HCT116 (cell line): ENCODE data around the gene KIF5A. TPM values are rescaled to one million over a fixed set of nuclear protein-coding genes. Genes with fewer than 3 reads are reported as not detected.

Experiments used
- ATAC-seq: fragments of 200-7000 bp; cut with Tn5 transposase; 2 replicates; pipeline ENCODE4 v1.9.1; 2020; ENCODE audit warnings: mild to moderate bottlenecking, moderate library complexity
- BruUV-seq: library from RNA; stranded (reverse); fragments of 400-500 nt; replicated peaks from 2 replicates; lab custom pipeline; 2021; lab: Mats Ljungman, UMichigan
- CTCF ChIA-PET: fragments of 300-600 bp; sonication (Branson Sonifier 250); formaldehyde crosslinking; loops from one replicate; lab custom pipeline; 2021; ENCODE audit warnings: antibody characterized with exemption; lab: Charles Lee
- POLR2A ChIA-PET: fragments of 300-600, 350-600 bp; sonication (Branson Sonifier 250); formaldehyde crosslinking; loops from one replicate; lab custom pipeline; 2021; ENCODE audit warnings: antibody characterized with exemption; lab: Charles Lee
- RAD21 ChIA-PET, 2 experiments: fragments of 300-600 bp; sonication (Branson Sonifier 250); formaldehyde crosslinking; loops; one replicate each; lab custom pipeline; 2023; ENCODE audit warnings: low total read pairs in 2 of 2; ENCODE audit not compliant: uncharacterized antibody in 2 of 2, unreplicated experiment in 2 of 2, low non-redundant PET in 1 of 2; lab: Charles Lee
- DNase-seq: peaks from one replicate; pipeline ENCODE4 v3.0.0-alpha.2; 2010; ENCODE audit warnings: low read depth, low spot score
- H2AFZ ChIP-seq: fragments of 200-600 bp; shearing (Covaris generic), sonication (generic); 2 replicates; pipeline ENCODE4 v1.6.1; 2017; ENCODE audit warnings: low read depth, mixed run types, mixed read lengths, antibody characterized with exemption, low read length; ENCODE audit not compliant: poor library complexity, severe bottlenecking
- H3K27ac ChIP-seq: 2 replicates; pipeline ENCODE4 v1.5.1; 2012; ENCODE audit warnings: low read depth, low read length
- H3K27me3 ChIP-seq: fragments of 200-600 bp; sonication (generic); 2 replicates; pipeline ENCODE4 v1.6.1; 2016; ENCODE audit warnings: mixed run types, low read length, mixed read lengths; ENCODE audit not compliant: insufficient read depth
- H3K36me3 ChIP-seq, 2 experiments: fragments of 200-500 bp in 1 of 2; fragments of 200-600 bp in 1 of 2; sonication (Bioruptor generic) in 1 of 2; sonication (generic) in 1 of 2; 2 replicates each; pipeline versions ENCODE4 v1.5.1 to v1.6.1; 2014 to 2016; ENCODE audit warnings: low read length in 2 of 2, inconsistent platforms in 1 of 2, mixed read lengths in 1 of 2, mixed run types in 1 of 2; ENCODE audit not compliant: insufficient read depth in 2 of 2, control insufficient read depth in 1 of 2
- H3K4me1 ChIP-seq, 2 experiments: fragments of 200-600 bp in 1 of 2; sonication (generic) in 1 of 2; 2 replicates each; pipeline versions ENCODE4 v1.5.1 to v1.6.1; 2012 to 2017; ENCODE audit warnings: low read length in 2 of 2, inconsistent platforms in 1 of 2, mild to moderate bottlenecking in 1 of 2, mixed read lengths in 1 of 2, mixed run types in 1 of 2, moderate library complexity in 1 of 2; ENCODE audit not compliant: insufficient read depth in 2 of 2, control insufficient read depth in 1 of 2
- H3K4me2 ChIP-seq: fragments of 200-600 bp; sonication (generic); 2 replicates; pipeline ENCODE4 v1.6.1; 2017; ENCODE audit warnings: mixed run types, low read length, mixed read lengths
- H3K4me3 ChIP-seq, 2 experiments: fragments of 200-600 bp in 1 of 2; sonication (generic) in 1 of 2; replicated peaks in 1 of 2; 2 replicates each; pipeline ENCODE4 v1.5.1; 2011 to 2016; ENCODE audit warnings: low read length in 2 of 2, control low read depth in 1 of 2, low read depth in 1 of 2, mild to moderate bottlenecking in 1 of 2, mixed read lengths in 1 of 2, mixed run types in 1 of 2
- H3K79me2 ChIP-seq: fragments of 200-600 bp; sonication (generic); 2 replicates; pipeline ENCODE4 v1.6.1; 2017; ENCODE audit warnings: mild to moderate bottlenecking, mixed run types, low read length, moderate library complexity, mixed read lengths; ENCODE audit not compliant: insufficient read depth
- H3K9ac ChIP-seq: fragments of 200-600 bp; sonication (generic); 2 replicates; pipeline ENCODE4 v1.6.1; 2016; ENCODE audit warnings: low read length, mixed read lengths
- H3K9me2 ChIP-seq: fragments of 200-600 bp; sonication (generic), shearing (Covaris generic); 2 replicates; pipeline ENCODE4 v1.6.1; 2017; ENCODE audit warnings: mixed run types, mild to moderate bottlenecking, moderate library complexity; ENCODE audit not compliant: insufficient read depth
- H3K9me3 ChIP-seq, 2 experiments: fragments of 200-500 bp in 1 of 2; fragments of 200-600 bp in 1 of 2; sonication (Bioruptor generic) in 1 of 2; sonication (generic) in 1 of 2; 2 replicates each; pipeline ENCODE4 v1.6.1; 2014 to 2017; ENCODE audit warnings: low read length in 2 of 2, mixed read lengths in 2 of 2, inconsistent platforms in 1 of 2, low read depth in 1 of 2, mild to moderate bottlenecking in 1 of 2, mixed run types in 1 of 2, moderate library complexity in 1 of 2; ENCODE audit not compliant: control insufficient read depth in 1 of 2, insufficient read depth in 1 of 2
- H4K20me1 ChIP-seq: fragments of 200-600 bp; sonication (generic), shearing (Covaris generic); 2 replicates; pipeline ENCODE4 v1.6.1; 2017; ENCODE audit warnings: mixed run types, mild to moderate bottlenecking, moderate library complexity; ENCODE audit not compliant: insufficient read depth
- CBX3 ChIP-seq: IDR thresholded peaks from 2 replicates; pipeline ENCODE4 v1.6.1; 2012; ENCODE audit warnings: low read depth
- CTCF ChIP-seq, 3 experiments: fragments of 200-600 bp in 1 of 3; sonication (generic) in 1 of 3; IDR thresholded peaks in 2 of 3; conservative IDR thresholded peaks in 1 of 3; 2 replicates each; pipeline ENCODE4 v1.5.1; 2012 to 2017; ENCODE audit warnings: low read depth in 2 of 3, low read length in 2 of 3, antibody characterized with exemption in 1 of 3, borderline replicate concordance in 1 of 3, control low read depth in 1 of 3, mild to moderate bottlenecking in 1 of 3, mixed read lengths in 1 of 3, mixed run types in 1 of 3, moderate library complexity in 1 of 3; ENCODE audit not compliant: insufficient read depth in 1 of 3
- EGR1 ChIP-seq: IDR thresholded peaks from 2 replicates; pipeline ENCODE4 v1.6.1; 2012; ENCODE audit warnings: low read depth
- ELF1 ChIP-seq: IDR thresholded peaks from 2 replicates; pipeline ENCODE4 v1.6.1; 2012; ENCODE audit warnings: low read depth, borderline replicate concordance
- FOSL1 ChIP-seq: IDR thresholded peaks from 2 replicates; pipeline ENCODE4 v1.6.1; 2012; ENCODE audit warnings: low read depth
- JUND ChIP-seq: IDR thresholded peaks from 2 replicates; pipeline ENCODE4 v1.6.1; 2012
- MAX ChIP-seq: IDR thresholded peaks from 2 replicates; pipeline ENCODE4 v1.6.1; 2012
- POLR2A ChIP-seq: IDR thresholded peaks from 2 replicates; pipeline ENCODE4 v1.7.0; 2011; ENCODE audit warnings: borderline replicate concordance; ENCODE audit not compliant: insufficient read depth, insufficient read length; ENCODE audit errors: extremely low read depth
- POLR2AphosphoS5 ChIP-seq: IDR thresholded peaks from 2 replicates; pipeline ENCODE4 v1.6.1; 2011; ENCODE audit warnings: mild to moderate bottlenecking, low read depth, low read length, moderate library complexity
- RAD21 ChIP-seq: IDR thresholded peaks from 2 replicates; pipeline ENCODE4 v1.6.1; 2012; ENCODE audit warnings: low read depth, mild to moderate bottlenecking
- SIN3A ChIP-seq: IDR thresholded peaks from 2 replicates; pipeline ENCODE4 v1.6.1; 2012; ENCODE audit warnings: low read depth
- SRF ChIP-seq: IDR thresholded peaks from 2 replicates; pipeline ENCODE4 v1.6.1; 2012; ENCODE audit warnings: low read depth
- TCF7L2 ChIP-seq: IDR thresholded peaks from 2 replicates; pipeline ENCODE4 v1.7.0; 2011; ENCODE audit warnings: borderline replicate concordance, inconsistent platforms; ENCODE audit not compliant: insufficient read depth, insufficient read length; ENCODE audit errors: extremely low read depth
- YY1 ChIP-seq: IDR thresholded peaks from 2 replicates; pipeline ENCODE4 v1.6.1; 2011; ENCODE audit warnings: low read length, low read depth, moderate library complexity, mild to moderate bottlenecking; ENCODE audit not compliant: insufficient replicate concordance; ENCODE audit errors: extremely low read depth
- ZBTB33 ChIP-seq: IDR thresholded peaks from 2 replicates; pipeline ENCODE4 v1.6.1; 2011; ENCODE audit warnings: mild to moderate bottlenecking, low read length, moderate library complexity; ENCODE audit not compliant: insufficient replicate concordance; ENCODE audit errors: extremely low read depth
- ZNF274 ChIP-seq: fragments of 200-500 bp; sonication (Bioruptor generic); IDR thresholded peaks from 2 replicates; pipeline ENCODE4 v1.6.1; 2014; ENCODE audit warnings: mild to moderate bottlenecking, low read depth, low read length, inconsistent platforms
- intact Hi-C: fragments of 100-400 bp; cut with micrococcal nuclease; formaldehyde crosslinking; loops from 2 replicates; pipeline ENCODE4 v1.10.0; 2022
- total RNA-seq: library from RNA; stranded (reverse); gene quantifications from one replicate; pipeline ENCODE4 v1.2.1, GENCODE V29; 2021; ENCODE audit not compliant: unreplicated experiment
- TF ChIP-seq, protein P1 (sequence below): IDR thresholded peaks from 2 replicates; pipeline ENCODE4 v1.6.1; 2012

The KIF5A gene
- total RNA-seq, 1 experiment from 2014 or later: 5.2 TPM

DNA sequence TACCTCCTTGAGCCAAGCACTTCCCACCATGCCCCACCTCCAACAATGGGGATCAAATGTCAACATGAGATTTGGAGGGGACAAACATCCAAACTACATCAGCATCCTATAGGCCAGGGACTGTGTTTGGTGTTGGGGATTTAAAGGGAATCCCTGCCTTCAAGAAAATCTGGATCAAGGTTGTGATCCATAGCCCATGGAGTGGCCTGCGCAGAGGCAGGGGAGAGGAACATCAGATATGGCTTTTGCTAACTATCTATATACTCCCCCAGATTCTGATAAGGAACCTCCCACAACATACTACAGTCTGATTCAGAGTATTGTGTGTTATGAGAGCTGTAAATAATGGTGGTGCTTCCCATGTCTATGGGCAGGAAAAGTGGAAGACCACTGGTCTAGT, 5.1 kb downstream of the KIF5A start:
- Histone ChIP-seq H3K79me2 (no peaks in the 10 kb centered on the region), H3K4me3 (no peak overlapping the region), H3K27ac (no peak overlapping the region), H4K20me1 (no peaks in the 10 kb centered on the region), H3K4me2 (no peak overlapping the region), H3K36me3 (no peaks in the 10 kb centered on the region), H2AFZ (no peak overlapping the region), H3K9me2 (no peaks in the 10 kb centered on the region), H3K9ac (no peak overlapping the region), H3K9me3 (no peaks in the 10 kb centered on the region), H3K4me1 (peaks cover 3 to 23% of the 10 kb centered on the region in 2 experiments; a peak in 3 of 4 replicates), H3K27me3 (no peaks in the 10 kb centered on the region)
- BruUV-seq: no TSS peak
- DNase-seq (no peak), ATAC-seq (no peak)
- ChIA-PET CTCF (no interaction called here), POLR2A (no interaction called here), RAD21 (no interaction called here)
- intact Hi-C loops: no loop called here
- TF ChIP-seq JUND (no peak), YY1 (no peak), CTCF (IDR thresholded peaks at IDR 0.05 in 2 of 3, conservative IDR thresholded peaks at IDR 0.05 in 1 of 3; ENCODE audit: borderline replicate concordance in 1 of 3, insufficient read depth in 1 of 3, low read depth in 2 of 3, low read length in 2 of 3) (no peak), FOSL1 (no peak), TCF7L2 (no peak), RAD21 (no peak), MAX (no peak), ELF1 (no peak), CBX3 (no peak), POLR2A (no peak), EGR1 (no peak), SRF (no peak), ZBTB33 (no peak), ZNF274 (no peak), SIN3A (no peak), POLR2AphosphoS5 (no peak)
- TF ChIP-seq, protein P1, sequence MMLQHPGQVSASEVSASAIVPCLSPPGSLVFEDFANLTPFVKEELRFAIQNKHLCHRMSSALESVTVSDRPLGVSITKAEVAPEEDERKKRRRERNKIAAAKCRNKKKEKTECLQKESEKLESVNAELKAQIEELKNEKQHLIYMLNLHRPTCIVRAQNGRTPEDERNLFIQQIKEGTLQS: no peak
